SIG-M5 (cell line): ENCODE data around the gene MUTYH.
"Not testable (repeated sequence)": the region's sequence is repeated elsewhere in the genome, so short reads cannot be mapped to it uniquely, and the experiment has no call there.

Experiments used
- DNase-seq: peaks from one replicate; lab custom pipeline; 2025; lab: John Stamatoyannopoulos, UW

The MUTYH gene

GRCh38 chr1:45339789-45340558 lies at the start of gene MUTYH, which contains the start of gene TOE1:
Gene MUTYH, minus strand, starts transcription at chr1:45340440. Its CDS starts 5,935 bp downstream, at chr1:45334505.
Gene TOE1, plus strand, starts transcription at chr1:45340170. Its CDS starts 83 bp downstream, at chr1:45340253.
- peak; percentile 73 for DNase-seq

DNA sequence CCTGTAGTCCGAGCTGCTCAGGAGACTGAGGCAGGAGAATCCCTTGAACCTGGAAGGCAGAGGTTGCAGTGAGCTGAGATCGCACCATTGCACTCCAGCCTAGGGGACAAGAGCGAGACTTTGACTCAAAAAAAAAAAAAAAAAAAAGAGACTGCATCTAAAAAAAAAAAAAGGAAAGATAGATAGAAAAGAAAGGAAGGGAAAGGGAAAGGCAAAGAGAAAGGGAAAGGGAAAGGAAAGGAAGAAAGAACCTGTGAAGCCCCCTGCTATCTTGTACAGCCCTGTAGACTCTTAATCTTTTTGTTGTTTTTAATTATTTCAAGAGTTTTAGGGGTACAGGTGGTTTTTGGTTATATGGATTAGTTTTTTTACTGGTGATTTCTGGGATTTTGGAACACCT lies 46.0 kb upstream of the MUTYH start:
- no peak for DNase-seq

- no peak for DNase-seq
Observed at GRCh38 chr1:45385302-45385701, 45.1 kb upstream of the MUTYH start.

- not testable (repeated sequence) for DNase-seq
Observed at GRCh38 chr1:45384213-45384612, 44.0 kb upstream of the MUTYH start.

- DNase-seq: no peak
Observed at GRCh38 chr1:45383191-45383590, 43.0 kb upstream of the MUTYH start.

DNA sequence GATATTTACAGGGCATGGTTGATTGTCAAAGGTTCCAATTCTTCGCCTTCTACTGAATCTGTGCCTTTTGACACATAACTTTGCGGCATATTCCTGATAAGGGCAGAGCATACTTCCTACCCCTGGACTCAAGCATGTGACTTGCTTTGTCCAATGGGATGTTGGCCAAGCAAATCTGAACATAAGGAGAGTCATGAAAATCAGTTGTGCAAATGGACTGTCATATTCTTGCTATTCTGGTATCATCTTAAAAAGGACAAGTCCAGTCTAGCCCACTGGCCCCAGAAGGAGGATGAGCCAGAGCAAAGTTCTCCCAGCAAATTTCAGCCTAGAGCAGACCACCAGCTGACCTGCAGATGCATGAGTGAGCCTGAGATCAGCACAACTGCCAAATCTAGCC lies 41.0 kb upstream of the MUTYH start:
- DNase-seq: no peak

- DNase-seq: no peak
Observed at GRCh38 chr1:45380730-45381129, 40.5 kb upstream of the MUTYH start.

GRCh38 chr1:45380125-45380524 lies 39.9 kb upstream of the MUTYH start:
- DNase-seq: no peak

DNA sequence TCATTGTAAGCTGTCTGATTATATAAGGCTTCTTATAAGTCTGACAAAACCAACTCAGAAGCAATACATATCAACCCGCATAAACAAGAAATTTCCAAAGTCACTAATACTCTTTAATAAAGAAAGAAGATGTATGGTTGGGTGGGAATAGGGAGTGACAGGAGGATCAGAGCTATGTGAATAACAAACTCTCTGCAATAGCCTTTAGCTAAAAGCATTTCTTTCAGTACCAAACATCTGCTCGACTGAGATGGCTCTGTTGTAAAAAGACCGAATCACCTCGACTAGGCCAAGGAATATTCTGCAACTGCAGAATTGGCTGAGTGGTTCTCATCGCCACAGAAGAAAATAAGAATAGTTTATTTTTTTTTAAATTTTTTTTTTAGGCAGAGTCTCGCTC lies 39.3 kb upstream of the MUTYH start:
- DNase-seq: no peak

- DNase-seq: no peak
Observed at GRCh38 chr1:45378184-45378583, 37.9 kb upstream of the MUTYH start.

DNA sequence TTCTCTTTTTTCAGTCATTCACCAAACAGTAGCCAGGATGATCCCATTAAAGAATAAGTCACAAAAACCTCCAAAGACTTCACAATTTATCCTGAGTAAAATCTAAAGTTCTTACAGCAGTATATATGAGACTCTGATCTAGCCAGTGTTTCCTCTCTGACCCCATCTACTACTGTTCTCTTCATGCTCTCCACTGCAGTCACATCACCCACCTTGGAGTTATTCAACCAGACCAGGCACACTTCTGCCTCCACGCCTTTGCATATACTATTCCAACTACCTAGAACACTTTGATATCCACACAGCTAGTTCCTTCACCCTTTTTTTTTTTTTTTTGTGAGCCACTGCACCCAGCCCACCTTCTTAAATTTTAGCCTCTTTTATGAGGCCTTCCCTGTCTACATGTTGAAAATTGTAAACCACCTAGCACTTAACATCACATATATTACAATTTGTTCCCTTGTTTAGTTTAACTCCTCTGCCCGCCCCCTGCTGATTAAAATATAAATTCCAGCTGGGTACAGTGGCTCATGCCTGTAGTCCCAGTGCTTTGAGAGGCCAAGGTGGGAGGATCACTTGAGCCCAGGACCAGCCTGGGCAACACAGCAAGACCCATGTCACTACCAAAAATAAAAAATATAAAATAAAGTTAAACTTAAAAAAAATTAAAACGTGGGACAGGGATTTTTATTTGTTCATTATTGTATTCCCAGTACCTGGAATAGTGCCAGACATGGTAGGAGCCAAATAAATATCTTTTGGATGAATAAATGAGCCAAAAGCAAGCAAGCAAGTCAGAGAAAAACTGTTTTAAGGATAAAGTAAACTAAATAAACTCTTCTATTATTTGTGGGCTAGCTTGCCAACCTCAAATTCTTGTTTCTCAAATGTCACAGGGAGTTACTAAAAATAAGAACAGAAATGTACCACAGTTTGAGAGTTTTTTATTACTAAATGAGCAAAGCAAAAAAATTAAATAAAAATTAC lies 35.2 kb upstream of the MUTYH start:
- no peak for DNase-seq

DNA sequence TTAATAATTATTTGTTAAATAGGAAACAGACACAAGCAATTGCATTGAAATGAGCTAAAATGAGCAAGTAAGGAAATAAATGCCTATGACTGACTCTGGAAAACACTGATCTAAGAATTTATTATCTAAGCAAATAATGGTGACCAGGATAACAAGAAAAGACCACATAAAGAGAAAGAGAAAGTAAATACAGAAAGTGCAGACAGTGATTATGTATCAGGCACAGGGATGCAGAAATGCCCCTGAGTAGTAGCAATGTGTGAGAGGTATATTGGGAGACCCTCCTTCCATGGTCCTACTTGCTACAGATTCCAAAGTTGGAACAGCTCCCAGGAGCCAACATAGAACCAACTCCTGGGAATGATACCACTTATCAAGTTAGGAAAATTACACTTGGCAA lies 33.3 kb upstream of the MUTYH start:
- DNase-seq: no peak

GRCh38 chr1:45370575-45370974 lies 30.3 kb upstream of the MUTYH start:
- no peak for DNase-seq

- DNase-seq: no peak
Observed at GRCh38 chr1:45365051-45365450, 24.8 kb upstream of the MUTYH start.

DNA sequence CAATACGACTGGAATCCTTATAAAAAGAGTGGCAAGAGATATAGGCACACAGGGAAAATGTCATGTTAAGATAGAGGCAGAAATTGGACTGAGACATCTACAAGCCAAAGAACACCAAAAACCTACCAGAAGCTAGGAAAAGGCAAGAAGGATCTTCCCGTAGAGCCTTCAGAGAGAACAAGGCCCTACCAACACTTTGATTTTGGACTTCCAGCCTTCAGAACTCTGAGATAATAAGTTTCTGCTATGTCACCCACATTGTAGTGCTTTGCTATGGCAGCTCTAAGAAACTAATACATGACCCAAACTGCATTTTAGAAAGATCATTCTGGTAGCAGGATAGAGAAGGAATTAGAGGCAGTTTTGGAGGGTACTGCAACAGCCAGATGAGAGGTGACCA lies 24.1 kb upstream of the MUTYH start:
- no peak for DNase-seq

GRCh38 chr1:45360981-45361380 lies 20.7 kb upstream of the MUTYH start:
- DNase-seq: not testable (repeated sequence)

GRCh38 chr1:45359882-45360513 lies 19.8 kb upstream of the MUTYH start:
- no peak for DNase-seq

DNA sequence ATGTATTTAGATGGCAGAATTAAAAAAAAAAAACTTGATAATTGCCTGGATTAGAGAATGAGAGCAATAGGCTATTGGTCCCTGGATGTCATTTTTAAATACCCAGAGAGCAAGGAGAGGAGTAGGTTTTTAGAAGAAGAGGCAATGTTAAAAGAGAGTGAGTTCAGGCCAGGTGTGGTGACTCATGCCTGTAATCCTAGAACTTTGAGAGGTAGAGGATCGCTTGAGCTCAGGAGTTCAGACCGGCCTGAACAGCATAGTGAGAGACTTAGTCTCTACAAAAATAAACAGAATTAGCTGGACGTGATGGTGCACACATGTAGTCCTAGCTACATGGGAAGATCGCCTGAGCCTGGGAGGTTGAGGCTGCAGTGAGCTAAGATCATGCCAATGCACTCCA lies 15.9 kb upstream of the MUTYH start:
- no peak for DNase-seq

- no peak for DNase-seq
Observed at GRCh38 chr1:45355683-45356082, 15.4 kb upstream of the MUTYH start.

- DNase-seq: no peak
Observed at GRCh38 chr1:45354838-45355237, 14.6 kb upstream of the MUTYH start.

GRCh38 chr1:45353685-45354084 lies 13.4 kb upstream of the MUTYH start:
- DNase-seq: no peak

DNA sequence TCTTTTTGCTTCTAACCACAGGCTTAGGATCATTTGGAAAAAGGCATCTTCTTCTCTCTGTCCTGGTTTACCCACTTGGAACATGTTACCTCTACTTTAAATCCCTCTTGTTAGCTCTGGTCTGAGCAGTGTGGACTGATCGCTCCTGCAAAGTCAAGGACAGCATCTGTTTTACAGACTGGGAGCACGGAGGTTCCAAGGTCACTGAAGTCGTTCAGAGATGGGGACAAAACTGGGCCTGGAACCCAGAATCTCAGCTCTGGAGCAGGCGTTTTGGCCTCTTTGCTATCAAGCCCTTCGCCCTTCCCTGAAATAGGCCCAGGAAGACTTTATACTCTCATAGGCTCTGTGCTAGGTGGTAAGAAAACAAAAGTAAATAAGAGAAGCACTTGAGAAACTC lies 11.3 kb upstream of the MUTYH start:
- DNase-seq: no peak
